C4-2B (cell line): ENCODE data around the gene KBTBD13.

Experiments
- H3K27ac ChIP-seq: fragments of 450-650 bp; 2 replicates; pipeline ENCODE4 v1.5.1; 2017
- CTCF ChIP-seq: fragments of 450-650 bp; conservative IDR thresholded peaks from 2 replicates; pipeline ENCODE4 v1.5.1; 2017; ENCODE audit warnings: mild to moderate bottlenecking
- ZFX ChIP-seq: fragments of 450-650 bp; IDR thresholded peaks from 2 replicates; pipeline ENCODE4 v1.6.1; 2017

KBTBD13 gene

GRCh38 chr15:65066001-65066634, 10.4 kb upstream of the KBTBD13 start:
- H3K27ac ChIP-seq: no peak overlapping the region
- TF ChIP-seq CTCF (no peak), ZFX (no peak)

GRCh38 chr15:65066635-65067316, 9.8 kb upstream of the KBTBD13 start:
- H3K27ac ChIP-seq: no peak overlapping the region

GRCh38 chr15:65067317-65067644, 9.3 kb upstream of the KBTBD13 start:
- TF ChIP-seq CTCF (no peak), ZFX (no peak)
- no peak overlapping the region for H3K27ac ChIP-seq

More at GRCh38 chr15:65066635-65067316, 9.8 kb upstream of the KBTBD13 start:
- TF ChIP-seq ZFX: no peak
- TF ChIP-seq CTCF: no peak

- H3K27ac ChIP-seq: no peak within 1 kb of the TSS
- TF ChIP-seq CTCF: no peak
Observed at GRCh38 chr15:65067645-65068402, 8.7 kb upstream of the KBTBD13 start, which contains the start of gene RASL12. RASL12 (minus strand) TSS chr15:65067991; CDS start chr15:65067835, 156 bp downstream.

- TF ChIP-seq CTCF: no peak
- H3K27ac ChIP-seq: no peak overlapping the region
Observed at GRCh38 chr15:65068403-65068788, 8.2 kb upstream of the KBTBD13 start.

- TF ChIP-seq CTCF (no peak), ZFX (no peak)
- H3K27ac ChIP-seq: no peak overlapping the region
Observed at GRCh38 chr15:65069179-65069578, 7.4 kb upstream of the KBTBD13 start.

- H3K27ac ChIP-seq: no peak overlapping the region
- TF ChIP-seq ZFX (no peak), CTCF (no peak)
Observed at GRCh38 chr15:65069779-65070546, 6.6 kb upstream of the KBTBD13 start.
